Adrenal gland (tissue), 12 donors: Measurements from ENCODE around the gene PPAN. TPM values are rescaled to one million over a fixed set of nuclear protein-coding genes. Genes with fewer than 3 reads are reported as not detected.

Experiments
- DNase-seq, 7 donors: peaks; one replicate each; pipeline ENCODE4 v3.0.0-alpha.2; 2019 to 2020
- H3K27ac ChIP-seq, 5 donors: fragments of 200-600 bp; sonication (generic) in 4 of 5; 1 replicate in 3 of 5; 2 replicates in 2 of 5; pipeline versions ENCODE4 v1.5.1 to v1.8.0; 2016 to 2020; ENCODE audit warnings: mild to moderate bottlenecking in 1 of 5
- H3K27me3 ChIP-seq: fragments of 200-600 bp; 2 replicates; pipeline ENCODE4 v1.8.0; 2021
- H3K36me3 ChIP-seq, 2 donors: fragments of 200-600 bp; replicated peaks in 1 of 2; 1 replicate in 1 of 2; 2 replicates in 1 of 2; pipeline versions ENCODE4 v1.5.1 to v1.8.0; 2018 to 2022
- H3K4me1 ChIP-seq, 2 donors: fragments of 200-600 bp; replicated peaks in 1 of 2; 1 replicate in 1 of 2; 2 replicates in 1 of 2; pipeline versions ENCODE4 v1.5.1 to v1.8.0; 2018 to 2021
- H3K4me3 ChIP-seq, 4 donors: fragments of 200-600 bp; sonication (generic) in 3 of 4; one replicate each; pipeline ENCODE4 v1.5.1; 2016 to 2018
- H3K9me3 ChIP-seq, 3 donors: fragments of 200-600 bp; sonication (generic) in 1 of 3; replicated peaks in 1 of 3; 1 replicate in 2 of 3; 2 replicates in 1 of 3; pipeline versions ENCODE4 v1.5.1 to v1.8.0; 2016 to 2021
- CTCF ChIP-seq, 6 experiments: fragments of 450-650 bp in 4 of 6; fragments of 200-600 bp in 2 of 6; sonication (generic) in 1 of 6; IDR thresholded peaks; 1 replicate in 5 of 6; 2 replicates in 1 of 6; pipeline versions ENCODE4 v1.5.1 to v1.8.0; 2016 to 2021; ENCODE audit warnings: antibody characterized with exemption in 6 of 6, mild to moderate bottlenecking in 2 of 6, moderate library complexity in 1 of 6
- POLR2A ChIP-seq, 2 donors: fragments of 450-650 bp; IDR thresholded peaks; one replicate each; pipeline ENCODE4 v1.6.1; 2017; ENCODE audit warnings: antibody characterized with exemption in 2 of 2, mild to moderate bottlenecking in 2 of 2, moderate library complexity in 1 of 2
- WGBS, 4 donors: extraction: QIAGEN DNeasy Blood & Tissue Kit in 2 of 4; methylation state at CpG; one replicate each; pipeline versions ENCODE4 v1.1.5 to v1.1.7; 2013 to 2017; 5-methylcytosine and 5-hydroxymethylcytosine counted together
- intact Hi-C, 2 donors: fragments of 100-400 bp; cut with DNase I; formaldehyde crosslinking; loops; one replicate each; pipeline versions ENCODE4 v1.14.1 to v1.15.0; 2022 to 2023
- polyA plus RNA-seq, 3 donors: library from polyadenylated mRNA; stranded (reverse); fragments of 200-250 nt in 2 of 3; fragments of 350-450 nt in 1 of 3; fragmentation: Illumina TruSeq in 1 of 3; extraction: RNeasy Lipid Tissue Mini Kit (QIAGEN cat#74804) in 1 of 3; gene quantifications; one replicate each; pipeline ENCODE4 v1.2.3, GENCODE V29; 2013 to 2014
- total RNA-seq, 9 donors: library from RNA; depleted of rRNA in 4 of 9; stranded (reverse); fragments of >200 nt in 4 of 9; fragments of 120-200 nt in 1 of 9; fragmentation: NEBNext Ultra II Directional in 1 of 9; extraction: Animal tissue kit (Norgen Biotek cat#: 25700) in 1 of 9; gene quantifications; one replicate each; pipeline versions ENCODE4 v1.1.0 to v1.2.4, GENCODE V29; 2013 to 2023
- donor health status: healthy with polysubstance abuse.
- donor health status: Bipolar disorder and iron deficiency.
- donor health status: DM: yes; HTN: yes; CAD: no.
- donor health status: DM: no; HTN: no; CAD: no.
- donor health status: DM: no; HTN: no; CAD: no.
- donor health status: DM: yes; HTN: yes; CAD: no.

Gene PPAN
- total and polyA plus RNA-seq, 12 donors, result 18.2 to 98.7 (median 28.8) TPM

DNA sequence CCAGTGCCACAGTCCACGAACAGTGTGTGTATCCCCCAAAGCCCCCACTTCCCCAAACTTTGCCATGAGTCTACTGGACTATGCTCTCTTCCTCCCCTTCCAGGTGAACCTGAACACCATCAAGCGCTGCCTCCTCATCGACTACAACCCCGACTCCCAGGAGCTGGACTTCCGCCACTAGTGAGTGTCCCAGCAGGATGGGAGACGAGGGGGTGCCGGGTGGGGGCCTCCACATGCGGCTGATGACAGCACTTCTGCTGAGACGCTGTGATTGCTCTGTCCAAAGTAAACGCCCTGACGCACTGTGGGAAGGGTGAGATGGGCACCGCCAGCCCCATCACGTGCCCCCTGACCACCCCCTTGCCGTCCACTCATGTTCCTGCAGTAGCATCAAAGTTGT is 3.4 kb downstream of the PPAN start:
- H3K36me3 ChIP-seq, result peaks cover 0 to 49% of the 10 kb centered on the region in 2 donors
- no peaks in the 10 kb centered on the region for H3K27me3 ChIP-seq
- WGBS, 4 donors, result 84 to 92% (median 89%) methylated on average over 12 to 14 of the region's 14 CpGs
- H3K4me1 ChIP-seq, result peaks cover 8 to 15% of the 10 kb centered on the region in 2 donors
- H3K9me3 ChIP-seq, result no peaks in the 10 kb centered on the region
- intact Hi-C loops, result no loop called here
- no peak overlapping the region for H3K4me3 ChIP-seq
- TF ChIP-seq POLR2A (IDR thresholded peaks at IDR 0.05) (no peak), CTCF (IDR thresholded peaks at IDR 0.05) (no peak)
- no peak overlapping the region for H3K27ac ChIP-seq
- DNase-seq, result no peak

DNA sequence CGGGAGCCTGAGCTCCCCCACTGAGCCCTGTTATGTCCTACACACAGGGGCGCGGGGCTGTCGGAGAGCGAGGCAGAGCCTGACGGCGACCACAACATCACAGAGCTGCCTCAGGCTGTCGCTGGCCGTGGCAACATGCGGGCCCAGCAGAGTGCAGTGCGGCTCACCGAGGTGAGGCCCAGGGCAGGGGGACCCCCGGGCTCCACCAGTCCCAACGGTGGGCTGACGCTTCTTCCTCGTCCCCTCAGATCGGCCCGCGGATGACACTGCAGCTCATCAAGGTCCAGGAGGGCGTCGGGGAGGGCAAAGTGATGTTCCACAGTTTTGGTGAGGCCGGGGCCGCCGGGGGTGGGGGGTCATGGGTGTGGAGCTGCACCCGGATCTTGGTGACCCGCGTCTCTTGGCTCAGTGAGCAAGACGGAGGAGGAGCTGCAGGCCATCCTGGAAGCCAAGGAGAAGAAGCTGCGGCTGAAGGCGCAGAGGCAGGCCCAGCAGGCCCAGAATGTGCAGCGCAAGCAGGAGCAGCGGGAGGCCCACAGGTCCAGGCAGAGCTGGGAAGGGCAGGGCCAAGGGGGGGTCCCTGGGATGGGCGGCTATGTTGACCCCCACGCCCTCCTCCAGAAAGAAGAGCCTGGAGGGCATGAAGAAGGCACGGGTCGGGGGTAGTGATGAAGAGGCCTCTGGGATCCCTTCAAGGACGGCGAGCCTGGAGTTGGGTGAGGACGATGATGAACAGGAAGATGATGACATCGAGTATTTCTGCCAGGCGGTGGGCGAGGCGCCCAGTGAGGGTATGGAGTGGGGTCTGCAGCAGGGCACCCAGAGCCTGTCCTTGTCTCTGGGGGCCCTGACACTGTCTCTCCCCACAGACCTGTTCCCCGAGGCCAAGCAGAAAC is 4.2 kb downstream of the PPAN start:
- Histone ChIP-seq H3K4me1 (peaks cover 8 to 15% of the 10 kb centered on the region in 2 donors), H3K36me3 (peaks cover 0 to 57% of the 10 kb centered on the region in 2 donors), H3K27me3 (no peaks in the 10 kb centered on the region), H3K27ac (no peak overlapping the region), H3K4me3 (no peak overlapping the region), H3K9me3 (no peaks in the 10 kb centered on the region)
- no peak for DNase-seq
- intact Hi-C loops, result loop anchor here (10.0 kb wide), 2 partner anchors 134 to 176 kb away; partner anchors contain the start of gene OLFM2 (in 1 of the 2)
- 86 to 88% (median 87%) methylated on average over 28 to 44 of the region's 44 CpGs for WGBS, 4 donors
- TF ChIP-seq POLR2A (IDR thresholded peaks at IDR 0.05) (no peak), CTCF (IDR thresholded peaks at IDR 0.05) (no peak)

DNA sequence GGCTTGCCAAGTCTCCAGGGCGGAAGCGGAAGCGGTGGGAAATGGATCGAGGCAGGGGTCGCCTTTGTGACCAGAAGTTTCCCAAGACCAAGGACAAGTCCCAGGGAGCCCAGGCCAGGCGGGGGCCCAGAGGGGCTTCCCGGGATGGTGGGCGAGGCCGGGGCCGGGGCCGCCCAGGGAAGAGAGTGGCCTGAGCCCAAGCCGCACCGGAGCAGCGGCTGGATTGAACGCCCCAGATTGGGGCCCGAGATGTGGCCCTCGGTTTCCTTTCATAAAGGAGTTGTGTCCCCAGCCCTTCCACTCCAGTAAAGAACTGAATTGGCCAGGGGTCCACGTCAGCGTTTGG is 4.8 kb downstream of the PPAN start:
- intact Hi-C loops, result loop anchor here (10.0 kb wide), 2 partner anchors 134 to 176 kb away; partner anchors contain the start of gene OLFM2 (in 1 of the 2)
- H3K27me3 ChIP-seq, result no peaks in the 10 kb centered on the region
- 86 to 96% (median 90%) methylated on average over 5 to 19 of the region's 19 CpGs for WGBS, 4 donors
- TF ChIP-seq POLR2A (IDR thresholded peaks at IDR 0.05) (no peak), CTCF (IDR thresholded peaks at IDR 0.05) (no peak)
- no peak for DNase-seq
- peak overlapping the region in 1 of 5 donors; percentile 42 for H3K27ac ChIP-seq
- peaks cover 8 to 10% of the 10 kb centered on the region in 2 donors for H3K4me1 ChIP-seq
- no peak overlapping the region for H3K4me3 ChIP-seq
- peaks cover 0 to 64% of the 10 kb centered on the region in 2 donors for H3K36me3 ChIP-seq
- H3K9me3 ChIP-seq, result no peaks in the 10 kb centered on the region

- DNase-seq, result peak in 2 of 7 donors; percentile 39 to 50
- peaks cover 8 to 10% of the 10 kb centered on the region in 2 donors for H3K4me1 ChIP-seq
- peak within 1 kb of the TSS in 2 of 5 donors; percentile 21 to 42 for H3K27ac ChIP-seq
- 46 to 64% (median 59%) methylated on average over 4 to 8 of the region's 8 CpGs for WGBS, 4 donors
- no peaks in the 10 kb centered on the region for H3K9me3 ChIP-seq
- TF ChIP-seq POLR2A (IDR thresholded peaks at IDR 0.05), result no peak
- TF ChIP-seq CTCF (IDR thresholded peaks at IDR 0.05), result no peak
- no peak within 1 kb of the TSS for H3K4me3 ChIP-seq
- peaks cover 0 to 68% of the 10 kb centered on the region in 2 donors for H3K36me3 ChIP-seq
- no peaks in the 10 kb centered on the region for H3K27me3 ChIP-seq
- intact Hi-C loops, result loop anchor here (10.0 kb wide), 2 partner anchors 133 to 177 kb away; partner anchors contain the start of gene OLFM2 (in 1 of the 2)
Measured at GRCh38 chr19:10111405-10111811, 5.2 kb downstream of the PPAN start, which contains the start of gene P2RY11. Gene P2RY11, plus strand, starts transcription at chr19:10111693. Its CDS starts 29 bp downstream, at chr19:10111722.
